ENCODE measurements around the gene METTL9.

DNA sequence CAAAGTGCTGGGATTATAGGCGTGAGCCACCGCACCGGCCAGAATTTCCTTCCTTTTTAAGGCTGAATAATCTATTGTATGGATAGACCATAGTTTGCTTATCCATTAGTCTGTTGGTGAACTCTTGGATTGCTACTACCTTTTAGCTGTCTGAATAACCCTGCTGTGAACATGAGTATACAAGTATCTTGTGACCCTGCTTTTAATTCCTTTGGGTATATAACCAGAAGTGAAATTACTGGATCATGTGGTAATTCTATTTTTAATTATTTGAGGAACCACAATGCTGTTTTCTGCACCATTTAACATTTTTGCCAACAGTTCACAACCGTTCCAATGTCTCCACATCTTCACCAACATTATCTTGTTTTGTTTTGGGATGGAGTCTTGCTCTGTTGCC, 59.7 kb downstream of the METTL9 start:
- TF ChIP-seq MAZ (IDR thresholded peaks at IDR 0.05; ENCODE audit: borderline replicate concordance, low read depth, low read length) (no peak), MAZ (CRISPR knock-in tag; IDR thresholded peaks at IDR 0.05; ENCODE audit: low read depth) (no peak), ZFP62 (CRISPR knock-in tag; IDR thresholded peaks at IDR 0.05) (no peak), ZBTB26 (CRISPR knock-in tag; IDR thresholded peaks at IDR 0.05; ENCODE audit: borderline replicate concordance) (no peak), ZNF557 (CRISPR knock-in tag; IDR thresholded peaks at IDR 0.05) (no peak), ELF4 (CRISPR knock-in tag; IDR thresholded peaks at IDR 0.05; ENCODE audit: borderline replicate concordance) (no peak), HCFC1 (IDR thresholded peaks at IDR 0.05; ENCODE audit: low read depth, low read length) (no peak), CTCF (CRISPR knock-in tag; IDR thresholded peaks at IDR 0.05) (no peak), NFIC (IDR thresholded peaks at IDR 0.05; ENCODE audit: low read length) (no peak), ELF1 (CRISPR knock-in tag; IDR thresholded peaks at IDR 0.05) (no peak), GABPA (IDR thresholded peaks at IDR 0.05; ENCODE audit: low read depth, low read length) (no peak), GABPA (CRISPR knock-in tag; IDR thresholded peaks at IDR 0.05; ENCODE audit: low read depth) (no peak)

Data from HepG2 (cell line).